ENCODE measurements around the gene U2SURP. TPM values are rescaled to one million over a fixed set of nuclear protein-coding genes. Genes with fewer than 3 reads are reported as not detected.
"Not testable (repeated sequence)": the region's sequence is repeated elsewhere in the genome, so short reads cannot be mapped to it uniquely, and the experiment has no call there.

The U2SURP gene
- total RNA-seq, 1 experiment from 2014 or later: 83.3 TPM

DNA sequence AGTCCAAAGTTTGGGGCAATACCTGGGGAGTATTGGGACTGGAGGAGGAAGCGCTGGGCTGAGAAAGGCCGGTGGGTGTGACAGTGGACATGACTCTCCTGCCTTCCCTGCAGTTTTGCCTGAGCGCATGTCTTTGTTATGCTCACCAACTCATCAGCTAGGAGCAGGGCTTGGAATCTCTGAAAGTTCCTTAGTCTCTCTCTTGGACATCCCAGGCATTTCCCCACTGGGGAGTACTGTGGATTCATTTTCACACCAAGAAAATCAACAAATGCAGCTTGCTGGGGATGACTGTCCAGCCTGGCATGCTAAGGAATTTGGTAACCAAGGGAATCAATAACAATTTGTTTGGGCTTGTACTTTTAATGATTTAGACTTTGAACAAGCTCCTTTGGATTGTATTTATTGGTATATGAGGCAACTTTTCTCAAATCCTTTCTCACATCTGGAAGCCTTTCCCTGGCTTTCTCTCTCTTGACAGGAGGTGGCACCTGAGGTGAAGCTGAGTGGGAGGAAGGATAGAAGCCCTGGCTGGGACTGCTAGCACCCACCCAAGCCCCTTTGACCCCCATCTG, 69.7 kb downstream of the U2SURP start:
- peak; percentile 55 for DNase-seq (ENCODE audit: low read depth)

DNA sequence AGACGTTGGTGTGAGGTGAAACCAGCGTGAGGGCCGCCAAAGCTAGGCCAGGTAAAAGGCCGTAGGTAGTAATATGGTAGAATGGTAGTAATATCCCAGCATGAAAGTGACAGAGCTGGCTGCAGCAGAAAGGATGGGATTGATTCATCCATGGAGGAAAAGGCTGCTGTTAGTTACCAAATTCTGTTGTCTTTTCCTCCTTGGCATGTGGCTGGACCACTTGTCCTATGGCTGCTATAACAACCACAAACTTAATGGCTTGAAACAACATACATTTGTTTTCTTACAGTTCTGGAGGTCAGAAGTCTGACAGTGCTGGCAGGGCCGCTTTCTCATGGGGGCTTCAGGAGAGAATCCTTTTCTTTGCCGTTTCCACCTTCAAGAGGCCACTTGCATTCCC, 70.4 kb downstream of the U2SURP start:
- DNase-seq (ENCODE audit: low read depth): no peak

DNA sequence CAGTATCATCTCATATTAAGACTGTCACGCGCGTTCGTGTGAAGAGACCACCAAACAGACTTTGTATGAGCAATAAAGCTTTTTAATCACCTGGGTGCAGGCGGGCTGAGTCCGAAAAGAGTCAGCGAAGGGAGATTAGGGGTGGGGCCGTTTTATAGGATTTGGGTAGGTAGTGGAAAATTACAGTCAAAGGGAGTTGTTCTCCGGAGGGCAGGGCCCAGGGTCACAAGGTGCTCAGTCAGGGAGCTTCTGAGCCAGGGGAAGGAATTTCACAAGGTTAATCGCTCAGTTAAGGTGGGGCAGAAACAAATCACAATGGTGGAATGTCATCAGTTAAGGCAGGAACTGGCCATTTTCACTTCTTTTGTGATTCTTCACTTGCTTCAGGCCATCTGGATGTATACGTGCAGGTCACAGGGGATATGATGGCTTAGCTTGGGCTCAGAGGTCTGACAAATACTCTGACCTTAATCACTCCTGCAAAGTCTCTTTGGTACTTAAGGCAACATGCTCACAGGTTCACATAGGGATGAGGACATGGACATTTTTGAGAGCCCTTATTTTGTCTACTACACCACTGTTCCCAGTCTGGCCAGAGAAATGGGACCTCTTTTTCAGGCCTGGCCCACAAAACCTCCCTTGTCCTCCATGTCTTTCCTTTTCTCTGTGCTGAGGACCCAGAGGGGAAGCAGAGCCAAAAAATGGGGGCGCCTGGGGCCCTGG, 71.1 kb downstream of the U2SURP start:
- not testable (repeated sequence) for DNase-seq (ENCODE audit: low read depth)

DNA sequence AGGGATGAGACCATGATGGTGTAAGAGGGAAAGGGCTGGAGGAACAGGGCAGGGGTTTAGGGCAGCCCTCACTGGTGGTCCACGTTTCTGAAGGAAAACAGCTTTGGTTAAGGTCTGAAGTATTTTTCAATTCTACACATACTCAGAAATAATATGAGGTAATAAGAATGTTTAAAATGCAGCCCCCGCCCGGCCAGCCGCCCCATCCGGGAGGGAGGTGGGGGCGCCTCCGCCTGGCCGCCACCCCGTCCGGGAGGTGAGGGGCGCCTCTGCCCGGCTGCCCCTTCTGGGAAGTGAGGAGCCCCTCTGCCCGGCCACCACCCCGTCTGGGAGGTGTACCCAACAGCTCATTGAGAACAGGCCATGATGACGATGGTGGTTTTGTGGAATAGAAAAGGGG, 72.2 kb downstream of the U2SURP start:
- DNase-seq (ENCODE audit: low read depth): not testable (repeated sequence)

DNA sequence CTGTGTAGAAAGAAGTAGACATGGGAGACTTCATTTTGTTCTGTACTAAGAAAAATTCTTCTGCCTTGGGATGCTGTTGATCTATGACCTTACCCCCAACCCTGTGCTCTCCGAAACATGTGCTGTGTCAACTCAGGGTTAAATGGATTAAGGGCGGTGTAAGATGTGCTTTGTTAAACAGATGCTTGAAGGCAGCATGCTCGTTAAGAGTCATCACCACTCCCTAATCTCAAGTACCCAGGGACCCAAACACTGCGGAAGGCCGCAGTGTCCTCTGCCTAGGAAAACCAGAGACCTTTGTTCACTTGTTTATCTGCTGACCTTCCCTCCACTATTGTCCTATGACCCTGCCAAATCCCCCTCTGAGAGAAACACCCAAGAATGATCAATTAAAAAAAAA, 72.6 kb downstream of the U2SURP start:
- DNase-seq (ENCODE audit: low read depth): not testable (repeated sequence)

DNA sequence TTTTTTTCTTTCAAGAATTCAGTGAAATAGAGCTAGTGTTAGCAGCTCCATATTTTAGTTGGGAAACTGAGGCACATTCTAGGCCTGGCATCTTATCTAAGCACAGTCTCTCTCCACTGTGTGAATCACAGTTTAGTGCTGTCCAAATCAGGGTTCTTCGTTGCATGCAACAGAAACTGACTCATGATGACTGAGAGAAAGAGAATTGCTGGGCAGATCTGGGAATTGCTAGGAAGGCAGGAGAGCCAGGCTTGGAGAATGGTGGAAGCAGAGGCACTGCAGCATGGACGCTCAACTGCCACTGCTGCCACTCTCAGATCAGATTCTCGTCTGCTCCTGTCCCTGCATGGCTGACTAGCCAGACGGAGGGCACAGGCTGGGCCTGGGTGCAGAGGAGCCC, 77.5 kb downstream of the U2SURP start:
- DNase-seq (ENCODE audit: low read depth): peak; percentile 64

DNA sequence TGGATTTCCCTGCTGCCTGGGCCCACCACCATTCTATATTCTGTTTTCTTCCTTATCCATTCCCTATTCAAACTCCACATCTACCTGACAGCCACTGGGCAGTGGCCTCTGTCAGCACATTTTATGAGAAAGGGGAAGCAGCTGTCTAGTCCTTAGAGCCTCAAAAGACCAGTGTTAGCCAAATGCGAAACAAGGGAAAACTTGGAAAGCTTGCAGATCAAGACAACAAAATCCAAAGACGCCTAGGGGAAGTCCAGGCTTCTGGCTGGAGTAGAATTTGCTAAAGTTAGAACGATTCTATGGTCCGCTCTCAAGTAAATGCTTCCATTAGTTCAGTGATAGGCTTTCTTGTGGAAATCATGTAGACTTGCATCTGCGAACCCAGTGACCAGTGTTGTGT, 78.8 kb downstream of the U2SURP start:
- no peak for DNase-seq (ENCODE audit: low read depth)

DNA sequence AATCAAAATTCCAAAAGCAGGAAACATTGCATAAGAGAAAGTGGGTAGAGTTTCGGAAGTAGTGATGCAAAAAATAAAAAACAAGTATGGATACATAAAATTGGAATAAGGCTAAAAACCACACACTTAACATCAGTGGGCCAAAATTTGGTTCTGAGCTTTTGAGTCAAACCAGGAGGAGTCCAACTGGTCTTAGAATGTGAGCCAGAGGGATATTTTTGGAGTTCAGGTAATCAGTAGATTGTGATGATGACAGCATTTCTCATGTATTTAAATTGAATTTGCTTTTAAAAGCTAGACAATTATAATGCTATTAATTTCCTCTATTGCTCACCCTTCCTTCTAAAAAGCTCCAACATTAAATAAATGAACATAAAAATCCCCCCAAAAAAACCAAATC, 80.0 kb downstream of the U2SURP start:
- no peak for DNase-seq (ENCODE audit: low read depth)

DNA sequence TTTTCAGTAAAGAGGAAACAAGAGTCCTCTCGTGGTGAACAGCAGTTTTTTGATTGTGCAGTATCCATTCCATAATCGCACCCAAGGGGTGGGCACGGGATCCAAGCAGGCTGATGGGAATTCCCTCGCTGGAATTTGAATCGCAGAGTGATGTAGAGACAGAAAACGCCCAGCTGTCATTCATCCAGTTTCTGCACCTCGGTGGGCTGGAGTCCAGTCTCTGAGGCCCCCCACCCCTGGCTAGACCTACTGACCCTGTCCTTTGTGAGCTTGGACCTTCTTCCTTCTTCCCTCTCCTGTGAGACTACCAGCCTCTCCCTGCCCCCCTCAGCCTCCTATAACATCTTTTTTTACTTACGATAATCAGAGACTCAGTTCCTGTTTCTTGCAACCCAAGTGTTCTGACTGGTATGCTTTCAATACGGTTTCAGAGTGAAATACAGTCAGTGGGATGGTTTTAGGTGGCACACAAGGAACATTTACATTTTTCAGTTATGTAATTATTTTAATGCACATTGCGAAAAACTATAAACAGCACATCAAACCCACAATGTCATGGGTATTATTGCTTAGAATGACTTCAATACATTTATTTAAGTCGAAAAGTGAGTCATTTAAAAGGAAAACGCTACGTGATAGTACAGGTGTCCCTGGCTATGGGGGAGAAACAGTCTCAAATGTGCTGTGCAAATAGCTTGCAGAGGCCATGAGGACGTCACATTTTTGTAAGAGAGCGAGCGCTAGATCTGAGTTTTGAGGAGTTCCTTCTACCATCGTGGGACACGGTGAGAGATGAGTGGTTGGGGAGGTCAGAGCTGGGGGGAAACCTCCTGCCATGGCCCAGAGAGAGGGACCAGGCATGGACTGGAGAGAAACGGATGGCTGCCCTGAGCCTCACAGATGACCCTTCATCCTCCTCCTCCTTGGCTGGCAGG, 80.7 kb downstream of the U2SURP start:
- no peak for DNase-seq (ENCODE audit: low read depth)

DNA sequence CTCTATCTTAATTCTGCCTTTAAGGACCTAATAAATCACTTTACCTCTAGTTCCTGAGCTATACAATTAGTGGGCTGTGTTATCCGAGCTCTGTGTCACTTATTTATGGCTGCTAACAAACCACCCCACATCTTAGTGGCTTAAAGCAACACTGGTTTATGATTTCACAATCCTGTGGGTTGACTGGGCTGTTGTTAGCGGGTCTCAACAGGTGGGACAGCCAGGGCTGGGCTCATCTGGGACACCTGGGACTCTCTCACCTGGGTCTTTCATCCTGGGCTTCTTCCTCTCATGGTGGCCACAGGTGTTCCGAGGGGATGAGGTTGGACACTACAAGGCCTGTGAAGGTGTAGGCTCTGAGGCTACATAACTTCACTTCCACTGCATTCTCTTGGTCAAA, 82.4 kb downstream of the U2SURP start:
- no peak for DNase-seq (ENCODE audit: low read depth)

DNA sequence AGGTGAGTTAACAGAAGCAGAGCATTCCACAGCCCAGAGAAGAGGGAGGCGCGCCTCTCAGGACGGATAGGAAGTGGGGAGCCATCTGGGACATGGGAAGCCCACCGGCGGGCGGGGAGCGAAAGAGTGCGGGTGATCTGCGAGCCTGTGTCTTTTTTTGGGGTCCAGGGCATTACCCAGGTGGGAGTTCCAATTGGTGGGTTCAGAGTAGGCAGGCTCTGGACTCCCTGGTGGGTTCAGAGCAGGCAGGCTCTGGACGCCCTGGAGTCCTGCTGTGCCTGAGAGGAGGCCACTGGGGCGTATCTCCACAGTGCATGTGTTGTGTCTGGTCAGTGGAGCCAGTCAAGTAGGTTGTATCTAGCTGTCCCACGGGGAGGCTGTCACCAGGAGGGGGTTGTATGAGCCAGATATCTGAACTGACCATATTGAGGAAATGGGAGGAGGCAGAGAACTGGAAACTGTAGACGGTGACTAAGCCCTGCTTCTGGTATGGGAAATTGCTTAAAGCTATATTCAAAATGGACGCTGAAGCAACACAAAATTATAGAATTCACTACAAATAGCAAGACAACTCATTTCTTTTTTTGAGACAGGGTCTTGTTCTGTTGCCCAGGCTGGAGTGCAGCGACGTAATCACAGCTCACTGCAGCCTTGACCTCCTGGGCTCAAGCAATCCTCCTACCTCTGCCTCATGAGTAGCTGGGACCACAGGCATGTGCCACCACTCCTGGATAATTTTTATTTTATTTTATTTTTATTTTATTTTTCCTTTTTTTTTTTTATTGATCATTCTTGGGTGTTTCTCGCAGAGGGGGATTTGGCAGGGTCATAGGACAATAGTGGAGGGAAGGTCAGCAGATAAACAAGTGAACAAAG, 83.7 kb downstream of the U2SURP start:
- DNase-seq (ENCODE audit: low read depth): peak; percentile 74

DNA sequence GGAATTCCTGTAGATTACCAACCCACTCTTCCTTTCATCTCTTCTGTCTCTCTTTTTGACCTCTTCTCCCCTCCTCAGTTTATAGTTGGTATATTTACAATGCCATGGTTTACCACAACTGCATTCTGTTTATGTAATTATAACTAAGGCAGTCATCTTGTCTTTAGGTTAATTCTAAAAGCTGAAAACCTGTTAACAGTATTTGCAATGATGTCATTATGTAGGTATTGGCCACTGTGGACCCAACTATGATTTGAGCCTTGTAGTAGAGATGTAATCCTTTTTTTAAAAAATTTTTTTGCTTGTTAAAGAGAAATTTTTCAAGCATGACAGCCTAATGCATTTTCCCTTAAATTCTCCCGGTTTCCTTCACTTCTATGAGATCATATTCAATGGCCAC, 87.5 kb downstream of the U2SURP start:
- DNase-seq (ENCODE audit: low read depth): no peak

DNA sequence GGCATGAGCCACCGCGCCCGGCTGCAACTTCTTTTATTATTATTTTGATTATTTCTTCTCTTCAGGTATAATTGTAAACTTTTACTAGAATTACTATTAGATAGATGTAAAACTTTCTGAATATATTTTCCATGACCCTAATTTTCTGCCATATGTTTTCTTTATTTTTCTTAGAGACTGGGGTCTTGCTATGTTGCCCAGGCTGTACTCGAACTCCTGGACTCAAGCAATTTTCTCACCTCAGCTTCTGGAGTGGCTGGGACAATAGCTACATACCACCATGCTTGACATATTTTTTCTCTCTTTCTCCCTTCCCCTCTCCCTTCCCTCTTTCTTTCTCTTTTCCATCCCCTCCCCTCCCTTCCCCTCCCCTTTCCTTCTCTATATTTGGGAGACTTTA, 88.6 kb downstream of the U2SURP start:
- no peak for DNase-seq (ENCODE audit: low read depth)

DNA sequence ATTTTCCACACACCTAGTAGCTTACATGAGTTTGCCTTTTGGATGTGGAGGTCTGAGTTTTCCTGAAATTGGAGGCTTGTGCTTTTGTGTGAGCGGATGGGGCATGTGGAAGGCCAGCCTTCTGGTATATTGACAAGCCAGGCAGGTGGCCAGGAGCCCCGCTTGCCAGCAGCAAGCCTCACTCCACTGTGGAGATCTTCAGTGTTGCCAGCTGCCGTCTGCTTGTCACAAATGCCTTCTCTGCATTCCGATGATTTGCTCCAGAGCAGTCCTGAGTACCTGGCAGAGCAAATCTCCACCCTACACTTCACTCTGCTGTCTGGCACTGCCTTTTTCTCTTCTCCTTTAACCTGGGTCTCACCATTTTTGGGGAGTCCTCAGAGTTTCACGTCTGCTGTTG, 89.1 kb downstream of the U2SURP start:
- no peak for DNase-seq (ENCODE audit: low read depth)

DNA sequence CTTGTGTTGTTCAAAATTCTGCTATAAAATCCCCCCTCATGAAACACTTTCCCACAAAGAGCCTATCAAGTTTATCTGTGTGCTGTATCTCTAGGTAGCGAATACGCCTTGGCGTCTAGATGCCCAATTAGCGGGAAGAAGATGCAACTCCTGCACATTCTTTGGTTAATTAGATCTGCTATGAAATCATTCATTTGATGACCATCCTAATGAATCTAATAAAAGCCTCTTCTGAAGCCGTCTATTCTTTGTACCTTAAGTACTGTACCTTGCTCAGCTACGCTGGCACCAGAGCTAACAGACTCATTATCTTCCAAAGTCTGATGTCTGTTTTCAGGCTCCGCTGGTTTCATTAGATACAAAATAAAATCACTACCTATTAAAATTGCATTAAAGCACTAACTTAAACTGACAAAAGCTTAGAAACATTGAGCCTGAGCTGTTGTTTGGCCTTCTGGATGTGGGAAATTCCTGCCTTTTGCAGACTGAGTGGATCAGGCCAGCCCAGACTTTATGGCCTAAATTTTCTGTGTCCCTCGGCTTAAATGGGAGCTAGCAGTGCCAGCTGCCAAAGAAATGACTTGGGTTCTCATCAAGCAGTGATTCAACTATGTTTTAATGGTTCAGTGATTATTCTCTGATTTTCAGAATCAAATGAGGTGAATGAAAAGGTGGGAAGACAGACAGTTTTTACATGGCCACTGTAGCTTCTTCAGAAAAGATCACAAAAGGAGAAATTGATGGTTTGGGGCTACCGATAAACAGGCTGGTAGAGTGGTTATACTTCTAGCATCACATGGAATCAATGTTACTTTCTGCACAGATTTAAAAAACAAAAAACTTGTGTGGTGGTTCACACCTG, 89.8 kb downstream of the U2SURP start:
- no peak for DNase-seq (ENCODE audit: low read depth)

DNA sequence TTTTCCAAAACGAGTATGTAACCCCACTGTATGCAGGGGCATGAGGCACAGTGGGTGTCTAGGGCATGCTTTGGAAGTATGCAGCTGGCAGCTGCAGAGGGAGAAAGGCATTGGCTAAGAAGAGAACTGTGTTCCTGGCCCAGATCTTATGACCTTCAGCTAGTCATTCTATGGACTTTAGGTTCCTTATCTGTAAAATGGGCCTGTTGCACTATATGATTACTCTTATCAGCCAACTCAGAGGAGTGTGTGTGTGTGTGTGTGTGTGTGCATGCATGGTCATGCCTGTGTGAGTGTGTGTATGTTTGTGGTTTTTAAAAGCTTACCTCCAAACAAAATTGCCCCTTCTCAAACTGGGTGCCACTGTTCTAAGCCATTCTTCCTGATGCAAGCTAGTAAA, 90.8 kb downstream of the U2SURP start:
- no peak for DNase-seq (ENCODE audit: low read depth)

DNA sequence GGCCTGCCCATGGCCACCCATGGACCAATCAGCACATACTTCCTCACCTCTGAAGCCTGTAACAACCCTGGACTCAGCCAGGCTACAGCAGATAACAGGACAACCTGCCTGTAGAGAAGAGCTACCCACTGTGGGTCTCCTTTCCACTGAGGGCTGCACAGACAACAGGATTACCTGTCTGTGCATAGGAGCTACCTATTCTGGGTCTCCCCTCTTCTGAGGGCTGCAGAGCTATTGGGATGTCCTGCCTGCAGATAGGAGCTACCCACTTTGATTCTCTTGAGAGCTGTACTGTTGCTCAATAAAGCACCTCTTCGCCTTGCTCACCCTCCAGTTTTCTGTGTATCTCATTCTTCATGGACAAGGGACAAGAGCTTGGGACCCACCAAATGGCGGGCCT, 94.4 kb downstream of the U2SURP start:
- no peak for DNase-seq (ENCODE audit: low read depth)

DNA sequence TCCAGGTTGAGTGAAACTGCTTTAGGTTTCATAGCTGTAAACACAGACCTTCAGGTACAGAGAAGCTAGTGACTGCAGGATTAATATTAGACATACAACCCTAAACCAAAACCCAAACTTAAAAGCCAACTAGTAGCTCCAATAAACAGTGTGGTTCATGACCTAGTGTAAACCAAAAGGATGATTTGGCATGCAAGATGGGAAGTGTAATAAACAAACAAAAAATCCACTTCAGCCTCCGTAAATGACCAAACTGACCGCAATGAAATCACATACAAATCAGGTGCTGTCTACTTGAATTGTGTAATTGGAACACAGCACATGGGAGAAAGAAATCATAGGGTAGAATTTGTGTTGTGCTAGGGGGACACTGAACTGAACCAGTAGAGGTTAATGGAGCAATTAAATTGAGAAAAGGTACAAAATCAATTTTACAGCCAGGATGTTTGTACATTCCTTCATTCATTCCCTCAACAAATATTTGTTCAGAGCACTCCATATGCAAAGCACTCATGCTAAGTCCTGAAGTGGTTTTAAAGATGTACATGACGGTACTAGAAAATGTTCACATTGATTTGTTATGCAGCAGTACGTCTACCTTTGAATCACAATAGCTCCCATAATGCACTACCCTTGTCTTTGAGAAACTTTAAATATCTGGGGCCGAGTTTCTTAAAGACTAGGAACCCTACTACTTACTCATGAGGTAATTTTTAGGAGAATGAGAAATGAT, 96.8 kb downstream of the U2SURP start:
- DNase-seq (ENCODE audit: low read depth): peak; percentile 55

DNA sequence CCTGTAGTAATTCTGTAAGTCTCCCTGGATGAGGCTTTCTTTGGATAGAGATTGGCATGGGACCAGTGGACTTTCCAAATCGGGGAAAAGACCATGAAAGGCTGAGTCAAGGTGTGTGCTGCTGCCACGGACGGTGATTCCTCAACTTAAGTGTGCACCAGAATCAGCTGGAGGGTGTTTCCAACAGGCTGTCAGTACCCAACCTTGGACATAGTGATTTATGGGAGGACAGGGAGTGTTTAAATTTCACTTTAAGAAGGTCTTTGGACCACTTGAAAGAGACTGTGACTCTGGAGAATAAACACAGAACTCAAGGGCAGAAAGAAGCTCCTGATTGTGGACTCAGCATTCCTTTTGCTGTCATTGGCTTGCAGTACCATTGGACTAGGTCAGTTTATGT, 97.8 kb downstream of the U2SURP start:
- DNase-seq (ENCODE audit: low read depth): no peak

DNA sequence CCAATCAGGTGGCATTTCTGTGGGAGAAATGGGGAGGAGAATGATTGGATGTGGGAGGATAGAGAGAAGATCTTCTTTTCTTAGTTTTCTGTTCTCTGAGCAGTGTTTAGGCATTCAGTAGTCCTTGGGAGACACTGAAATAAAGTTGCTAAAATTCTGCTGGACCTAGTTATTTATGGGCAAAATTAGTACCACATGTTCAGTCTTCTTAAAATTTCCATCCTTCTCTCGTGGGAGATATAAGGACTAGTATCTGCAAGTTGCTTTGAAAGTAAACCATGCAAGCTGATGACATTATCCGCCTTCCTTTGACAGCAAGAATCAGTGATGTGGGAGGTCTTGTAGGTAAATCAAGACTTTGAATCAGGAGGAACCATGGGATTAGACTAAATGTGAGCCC, 98.3 kb downstream of the U2SURP start:
- DNase-seq (ENCODE audit: low read depth): no peak
